Erythroblast (primary cell): ENCODE data around the gene LYSMD1.

Experiments
- GATA1 ChIP-seq: IDR thresholded peaks from 2 replicates; pipeline ENCODE4 v1.6.1; 2011; ENCODE audit warnings: low read depth, mild to moderate bottlenecking, control low read depth, low read length, moderate library complexity
- POLR2A ChIP-seq: IDR thresholded peaks from 2 replicates; pipeline ENCODE4 v1.6.1; 2011; ENCODE audit warnings: mild to moderate bottlenecking, low read length

- TF ChIP-seq POLR2A (no peak), GATA1 (no peak)
Observed at GRCh38 chr1:151184211-151184610, 18.5 kb upstream of the LYSMD1 start.
